ENCODE data around the gene NUDT6.

DNA sequence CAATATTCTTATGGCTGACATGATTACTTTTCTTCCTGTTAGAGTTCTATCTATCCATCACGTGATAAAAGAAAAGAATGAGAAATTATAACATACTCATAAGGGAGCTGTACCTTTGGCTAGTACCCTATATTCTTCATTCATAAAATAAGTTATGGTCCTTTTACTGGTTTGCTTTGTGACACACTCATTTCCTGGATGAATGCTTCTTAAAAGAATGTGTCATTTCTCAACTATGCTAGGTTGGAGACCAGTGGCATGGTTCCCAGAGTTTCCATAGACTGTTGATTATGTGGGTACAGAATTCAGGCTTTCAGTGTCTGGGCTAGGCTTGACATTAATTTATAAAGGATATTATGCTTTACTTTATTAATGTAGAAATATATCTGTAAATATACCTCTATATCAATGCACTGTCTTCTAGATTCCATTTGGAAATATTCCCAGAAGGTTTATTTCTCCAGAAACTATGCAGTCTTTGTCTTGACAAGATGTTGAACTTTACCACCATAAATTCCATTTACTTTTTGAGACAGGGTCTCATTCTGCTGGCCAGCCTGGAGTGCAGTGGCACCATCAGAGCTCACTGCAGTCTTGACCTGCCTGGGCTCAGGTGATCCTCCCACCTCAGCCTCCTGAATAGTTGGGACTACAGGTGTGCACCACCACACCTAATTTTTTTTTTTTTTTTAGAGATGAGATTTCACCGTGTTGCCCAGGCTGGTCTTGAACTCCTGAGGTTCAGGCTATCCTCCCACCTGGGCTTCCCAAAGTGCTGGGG, 23.8 kb downstream of the NUDT6 start:
- TF ChIP-seq, protein P1, sequence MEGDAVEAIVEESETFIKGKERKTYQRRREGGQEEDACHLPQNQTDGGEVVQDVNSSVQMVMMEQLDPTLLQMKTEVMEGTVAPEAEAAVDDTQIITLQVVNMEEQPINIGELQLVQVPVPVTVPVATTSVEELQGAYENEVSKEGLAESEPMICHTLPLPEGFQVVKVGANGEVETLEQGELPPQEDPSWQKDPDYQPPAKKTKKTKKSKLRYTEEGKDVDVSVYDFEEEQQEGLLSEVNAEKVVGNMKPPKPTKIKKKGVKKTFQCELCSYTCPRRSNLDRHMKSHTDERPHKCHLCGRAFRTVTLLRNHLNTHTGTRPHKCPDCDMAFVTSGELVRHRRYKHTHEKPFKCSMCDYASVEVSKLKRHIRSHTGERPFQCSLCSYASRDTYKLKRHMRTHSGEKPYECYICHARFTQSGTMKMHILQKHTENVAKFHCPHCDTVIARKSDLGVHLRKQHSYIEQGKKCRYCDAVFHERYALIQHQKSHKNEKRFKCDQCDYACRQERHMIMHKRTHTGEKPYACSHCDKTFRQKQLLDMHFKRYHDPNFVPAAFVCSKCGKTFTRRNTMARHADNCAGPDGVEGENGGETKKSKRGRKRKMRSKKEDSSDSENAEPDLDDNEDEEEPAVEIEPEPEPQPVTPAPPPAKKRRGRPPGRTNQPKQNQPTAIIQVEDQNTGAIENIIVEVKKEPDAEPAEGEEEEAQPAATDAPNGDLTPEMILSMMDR (IDR thresholded peaks at IDR 0.05; ENCODE audit: poor library complexity, severe bottlenecking): no peak
- TF ChIP-seq EP300 (conservative IDR thresholded peaks at IDR 0.05; ENCODE audit: poor library complexity, severe bottlenecking): no peak

Data from neural cell (in vitro differentiated cells).